ELR (cell line): ENCODE results near the gene CBX2.

Source experiments
- DNase-seq: peaks from one replicate; pipeline ENCODE4 v3.0.0-alpha.2; 2015; ENCODE audit warnings: low read depth

The CBX2 gene

GRCh38 chr17:79799538-79800324, 21.8 kb downstream of the CBX2 start:
- DNase-seq = no peak

GRCh38 chr17:79800325-79801155, 22.6 kb downstream of the CBX2 start:
- DNase-seq = peak; percentile 60

- DNase-seq = no peak
Observed at GRCh38 chr17:79801156-79802038, 23.4 kb downstream of the CBX2 start.

- no peak for DNase-seq
Observed at GRCh38 chr17:79802039-79802735, 24.2 kb downstream of the CBX2 start.

GRCh38 chr17:79802736-79803420, 24.9 kb downstream of the CBX2 start:
- DNase-seq = no peak

GRCh38 chr17:79803421-79803996, 25.6 kb downstream of the CBX2 start:
- no peak for DNase-seq

GRCh38 chr17:79803997-79804855, 26.3 kb downstream of the CBX2 start:
- no peak for DNase-seq

- no peak for DNase-seq
Observed at GRCh38 chr17:79804856-79805696, 27.1 kb downstream of the CBX2 start.

- no peak for DNase-seq
Observed at GRCh38 chr17:79806446-79806760, 28.5 kb downstream of the CBX2 start.

- no peak for DNase-seq
Observed at GRCh38 chr17:79806863-79807720, 29.1 kb downstream of the CBX2 start.

- no peak for DNase-seq
Observed at GRCh38 chr17:79808763-79809529, 31.0 kb downstream of the CBX2 start.

GRCh38 chr17:79809530-79810129, 31.7 kb downstream of the CBX2 start:
- DNase-seq = no peak

GRCh38 chr17:79810130-79811010, 32.4 kb downstream of the CBX2 start:
- peak; percentile 61 for DNase-seq

- DNase-seq = no peak
Observed at GRCh38 chr17:79811011-79811867, 33.3 kb downstream of the CBX2 start.

GRCh38 chr17:79811868-79812352, 34.0 kb downstream of the CBX2 start:
- no peak for DNase-seq
